GM12891 (cell line): ENCODE measurements around the gene RBM4.

Experiments used
- POLR2A ChIP-seq: IDR thresholded peaks from 2 replicates; pipeline ENCODE4 v1.6.1; 2011; ENCODE audit warnings: low read depth, low read length, control low read depth
- POLR2AphosphoS5 ChIP-seq: IDR thresholded peaks from 2 replicates; pipeline ENCODE4 v1.6.1; 2011; ENCODE audit warnings: low read depth, low read length, control low read depth
- TAF1 ChIP-seq: IDR thresholded peaks from 2 replicates; pipeline ENCODE4 v1.6.1; 2011; ENCODE audit warnings: low read depth, low read length, control low read depth

DNA sequence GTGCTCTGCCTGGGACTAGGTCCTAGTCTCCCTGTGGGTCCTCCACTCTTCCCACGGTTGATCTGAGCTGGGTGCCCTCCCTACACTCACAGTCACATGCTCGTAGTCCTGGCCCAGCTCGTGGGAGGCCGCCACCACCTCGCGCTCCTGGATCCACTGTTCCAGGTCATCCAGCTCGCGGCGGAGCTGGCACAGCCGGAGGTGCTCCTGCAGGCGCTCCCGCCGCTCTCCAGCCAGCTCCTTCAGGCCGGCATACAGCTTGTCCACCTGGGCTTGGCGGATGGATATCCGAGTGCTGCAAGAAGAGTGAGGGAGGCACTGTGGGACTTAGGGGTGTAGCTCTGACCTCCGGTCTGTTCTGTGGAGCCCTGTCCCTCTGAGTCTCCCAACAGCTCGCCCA lies 53.9 kb downstream of the RBM4 start:
- TF ChIP-seq POLR2A (no peak), POLR2AphosphoS5 (no peak), TAF1 (no peak)
